Pancreas (tissue), 10 donors: Measurements from ENCODE around the gene TMEM131. TPM values are rescaled to one million over a fixed set of nuclear protein-coding genes. Genes with fewer than 3 reads are reported as not detected.

ENCODE experiments used
- ATAC-seq, 4 donors: fragments of 200-7000 bp; cut with Tn5 transposase; one replicate each; pipeline versions ENCODE4 v1.8.0 to v1.9.1; 2020; ENCODE audit warnings: mild to moderate bottlenecking in 4 of 4, moderate library complexity in 4 of 4
- DNase-seq, 6 donors: peaks; one replicate each; pipeline ENCODE4 v3.0.0-alpha.2; 2020
- FAIRE-seq: peaks from 2 replicates; lab custom pipeline; 2012; peaks lifted over from hg19 to GRCh38; lab: Jason Lieb, UNC
- H3K27ac ChIP-seq, 4 donors: fragments of 200-600 bp; sonication (generic); 1 replicate in 3 of 4; 2 replicates in 1 of 4; pipeline versions ENCODE4 v1.5.0 to v1.8.0; 2020
- H3K27me3 ChIP-seq, 4 donors: fragments of 200-600 bp; one replicate each; pipeline ENCODE4 v1.8.0; 2021
- H3K36me3 ChIP-seq, 3 donors: fragments of 200-600 bp; sonication (generic) in 1 of 3; one replicate each; pipeline versions ENCODE4 v1.5.0 to v1.8.0; 2020 to 2021
- H3K4me1 ChIP-seq, 3 donors: fragments of 200-600 bp; one replicate each; pipeline ENCODE4 v1.8.0; 2021
- H3K4me3 ChIP-seq, 4 donors: fragments of 200-600 bp; sonication (generic) in 2 of 4; one replicate each; pipeline versions ENCODE4 v1.5.0 to v1.8.0; 2020 to 2021
- H3K9me3 ChIP-seq, 4 donors: fragments of 200-600 bp; one replicate each; pipeline ENCODE4 v1.8.0; 2021
- WGBS, 2 donors: extraction: QIAGEN DNeasy Blood & Tissue Kit; methylation state at CpG; one replicate each; pipeline ENCODE4 v1.1.7; 2013; 5-methylcytosine and 5-hydroxymethylcytosine counted together
- intact Hi-C, 3 donors: fragments of 100-400 bp; cut with DNase I; formaldehyde crosslinking; loops; one replicate each; pipeline versions ENCODE4 v1.11.1 to v1.14.2; 2022
- polyA plus RNA-seq, 2 donors: library from polyadenylated mRNA; stranded (reverse); fragments of 200-250 nt; gene quantifications; one replicate each; pipeline ENCODE4 v1.2.3, GENCODE V29; 2013
- total RNA-seq, 6 donors: library from RNA; stranded (reverse); fragmentation: NEBNext Ultra II Directional in 4 of 6; extraction: Animal tissue kit (Norgen Biotek cat#: 25700) in 4 of 6; gene quantifications; one replicate each; pipeline versions ENCODE4 v1.2.1 to v1.2.4, GENCODE V29; 2021 to 2023
- TF ChIP-seq, protein P1 (sequence below), 4 donors: fragments of 200-600 bp; sonication (generic) in 3 of 4; IDR thresholded peaks; one replicate each; pipeline versions ENCODE4 v1.5.0 to v1.8.0; 2021; ENCODE audit warnings: antibody characterized with exemption in 4 of 4
- donor health status: healthy with polysubstance abuse.
- donor health status: DM: no; HTN: no; CAD: no; lungs with moderate emphysema.
- donor health status: DM: no; HTN: no; CAD: no.
- donor health status: control.
- donor health status: control.
- donor health status: Bipolar disorder and iron deficiency.
- donor health status: DM: yes; HTN: yes; CAD: no.
- donor health status: DM: no; HTN: no; CAD: no.
- donor health status: DM: no; HTN: no; CAD: no.
- donor health status: DM: yes; HTN: yes; CAD: no.

Gene TMEM131
- total and polyA plus RNA-seq, 8 donors, result 8.1 to 26.5 (median 19.4) TPM

DNA sequence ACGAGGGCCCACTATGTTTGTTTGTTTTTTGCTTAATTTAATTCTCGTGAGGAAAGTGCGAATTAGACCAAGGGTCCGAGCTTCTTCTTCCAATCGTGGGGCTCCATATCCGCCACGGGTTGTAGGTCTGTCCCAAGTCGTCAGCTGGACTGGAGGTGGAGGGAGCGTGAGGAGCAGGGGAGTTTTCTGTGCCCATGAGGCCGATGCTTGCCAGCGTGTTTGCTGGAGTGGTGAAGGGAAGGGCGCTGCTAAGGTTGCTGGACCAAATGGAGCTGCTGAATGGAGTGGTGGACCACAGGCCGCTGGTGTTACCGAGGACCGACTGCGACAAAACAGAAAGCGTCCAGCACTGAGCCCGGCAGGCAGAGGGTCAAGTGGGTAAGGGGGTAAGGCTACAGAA lies 238.7 kb downstream of the TMEM131 start:
- TF ChIP-seq, protein P1, sequence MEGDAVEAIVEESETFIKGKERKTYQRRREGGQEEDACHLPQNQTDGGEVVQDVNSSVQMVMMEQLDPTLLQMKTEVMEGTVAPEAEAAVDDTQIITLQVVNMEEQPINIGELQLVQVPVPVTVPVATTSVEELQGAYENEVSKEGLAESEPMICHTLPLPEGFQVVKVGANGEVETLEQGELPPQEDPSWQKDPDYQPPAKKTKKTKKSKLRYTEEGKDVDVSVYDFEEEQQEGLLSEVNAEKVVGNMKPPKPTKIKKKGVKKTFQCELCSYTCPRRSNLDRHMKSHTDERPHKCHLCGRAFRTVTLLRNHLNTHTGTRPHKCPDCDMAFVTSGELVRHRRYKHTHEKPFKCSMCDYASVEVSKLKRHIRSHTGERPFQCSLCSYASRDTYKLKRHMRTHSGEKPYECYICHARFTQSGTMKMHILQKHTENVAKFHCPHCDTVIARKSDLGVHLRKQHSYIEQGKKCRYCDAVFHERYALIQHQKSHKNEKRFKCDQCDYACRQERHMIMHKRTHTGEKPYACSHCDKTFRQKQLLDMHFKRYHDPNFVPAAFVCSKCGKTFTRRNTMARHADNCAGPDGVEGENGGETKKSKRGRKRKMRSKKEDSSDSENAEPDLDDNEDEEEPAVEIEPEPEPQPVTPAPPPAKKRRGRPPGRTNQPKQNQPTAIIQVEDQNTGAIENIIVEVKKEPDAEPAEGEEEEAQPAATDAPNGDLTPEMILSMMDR (IDR thresholded peaks at IDR 0.05), result no peak
- H3K27ac ChIP-seq, result no peak overlapping the region
- intact Hi-C loops, result no loop called here
- H3K4me3 ChIP-seq, result no peak overlapping the region
- peaks cover 0 to 52% (median 7%) of the 10 kb centered on the region in 3 donors for H3K36me3 ChIP-seq
- H3K4me1 ChIP-seq, result no peaks in the 10 kb centered on the region
- H3K27me3 ChIP-seq, result no peaks in the 10 kb centered on the region
- no peaks in the 10 kb centered on the region for H3K9me3 ChIP-seq
- WGBS, 2 donors, result 90 to 94% methylated on average over 18 of the region's 18 CpGs
- FAIRE-seq (no peak), DNase-seq (no peak), ATAC-seq (no peak)

DNA sequence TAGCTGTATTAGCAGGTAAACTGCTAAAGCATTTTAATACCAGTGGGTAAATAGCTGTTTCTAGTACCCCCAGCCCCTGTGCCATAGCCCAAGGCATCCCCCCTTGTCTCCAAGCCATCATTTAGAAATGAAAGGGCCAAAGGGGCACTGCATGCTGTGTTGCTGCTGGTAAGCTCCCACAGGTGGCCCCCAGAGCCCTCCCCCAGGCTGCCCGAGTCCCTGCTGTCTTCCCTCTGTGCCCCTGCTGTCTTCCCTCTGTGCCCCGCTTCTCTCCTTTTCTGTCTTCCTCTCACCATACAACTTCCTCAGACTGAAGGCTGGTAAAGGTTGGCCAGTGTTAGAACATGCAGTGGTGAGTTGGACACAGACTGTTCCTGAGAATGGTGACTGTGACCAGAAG lies 240.3 kb downstream of the TMEM131 start:
- no peak for ATAC-seq
- intact Hi-C loops, result no loop called here

DNA sequence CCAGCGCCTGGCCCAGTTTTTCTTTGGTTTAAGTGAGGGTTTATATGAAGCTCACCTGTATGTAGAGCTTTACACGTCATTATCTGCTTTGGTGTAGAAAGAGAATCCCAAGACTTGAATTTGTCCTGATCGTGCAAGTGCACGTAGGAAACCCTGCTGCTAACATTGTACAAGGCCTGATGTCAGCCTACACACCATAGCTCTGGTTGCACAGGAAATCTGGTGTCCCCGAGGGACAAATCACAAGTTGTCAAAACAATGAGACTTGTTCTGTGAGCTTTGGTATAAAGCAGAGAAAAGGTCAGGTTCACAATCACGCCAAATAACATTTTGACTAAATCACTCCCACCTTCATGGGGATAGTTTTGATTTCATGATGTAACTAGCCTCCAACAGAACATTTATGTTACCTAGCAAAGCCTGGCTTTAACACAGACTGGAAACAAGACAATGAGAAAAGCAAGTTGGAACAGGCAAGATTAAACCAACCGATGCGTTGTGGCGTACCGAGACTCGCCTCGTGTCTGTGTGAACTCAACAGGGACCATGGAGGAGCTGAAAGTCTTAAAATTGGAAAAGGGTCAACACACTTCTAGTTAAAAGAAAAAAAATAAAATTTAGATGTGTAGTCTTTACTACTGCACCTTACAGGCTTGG lies 240.9 kb downstream of the TMEM131 start:
- TF ChIP-seq, protein P1 (IDR thresholded peaks at IDR 0.05), result no peak
- Histone ChIP-seq H3K27me3 (no peaks in the 10 kb centered on the region), H3K27ac (no peak overlapping the region), H3K9me3 (no peaks in the 10 kb centered on the region), H3K4me3 (no peak overlapping the region), H3K4me1 (no peaks in the 10 kb centered on the region), H3K36me3 (peaks cover 0 to 36% (median 7%) of the 10 kb centered on the region in 3 donors)
- FAIRE-seq (no peak), ATAC-seq (no peak), DNase-seq (no peak)
- 94% methylated on average over 12 of the region's 12 CpGs for WGBS, 2 donors
- intact Hi-C loops, result no loop called here

More for the DNA sequence above, 240.3 kb downstream of the TMEM131 start:
- Histone ChIP-seq H3K4me3 (no peak overlapping the region), H3K9me3 (no peaks in the 10 kb centered on the region), H3K36me3 (peaks cover 0 to 41% (median 7%) of the 10 kb centered on the region in 3 donors), H3K27ac (no peak overlapping the region), H3K27me3 (no peaks in the 10 kb centered on the region), H3K4me1 (no peaks in the 10 kb centered on the region)
- TF ChIP-seq, protein P1 (IDR thresholded peaks at IDR 0.05), result no peak
- FAIRE-seq, result no peak
- WGBS, 2 donors, result 94 to 95% methylated on average over 2 of the region's 2 CpGs
- no peak for DNase-seq

DNA sequence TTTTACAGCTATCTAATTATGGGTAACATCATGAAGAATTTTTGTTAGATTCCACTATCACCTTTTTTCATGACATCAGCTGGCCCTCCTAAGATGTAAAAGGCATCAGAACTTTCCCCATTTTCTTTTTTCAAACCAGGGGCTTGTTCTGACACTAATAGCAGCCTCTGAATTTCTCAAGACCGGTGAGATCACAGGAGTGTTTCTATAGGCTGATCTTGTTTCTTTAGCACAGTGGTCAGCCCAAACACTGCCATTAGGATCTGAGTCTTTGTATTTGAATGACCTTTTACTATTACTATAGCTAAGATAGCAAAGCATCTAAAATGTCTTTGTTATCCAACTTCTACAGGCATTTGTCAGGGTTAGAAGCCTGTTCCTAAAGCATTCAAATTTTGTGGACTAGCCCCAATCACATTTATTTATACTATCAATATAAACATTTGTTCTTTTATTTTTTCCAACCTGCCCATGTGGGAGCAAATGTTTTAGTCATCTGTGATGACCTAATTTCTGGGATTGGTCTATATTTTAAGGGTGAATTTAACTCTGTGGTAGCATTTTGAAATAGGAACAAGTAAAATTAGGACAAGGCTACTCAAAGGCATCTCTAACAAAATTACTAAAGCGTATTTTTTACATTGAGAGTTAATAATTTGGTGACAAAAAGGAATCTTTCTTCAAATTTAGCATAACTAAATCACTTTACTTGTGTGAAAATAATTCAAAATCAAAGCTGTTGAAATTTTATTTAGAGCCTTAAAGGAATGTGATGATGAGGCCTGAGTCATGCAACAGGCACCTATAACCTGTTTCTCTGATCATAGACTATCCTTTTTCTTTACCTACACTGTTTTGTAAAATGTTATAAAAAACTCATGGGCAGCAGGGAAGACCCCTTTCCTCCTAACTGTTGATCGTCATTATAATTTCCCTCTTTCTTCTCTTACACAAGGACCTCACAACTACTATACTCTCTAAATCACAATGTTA lies 243.1 kb downstream of the TMEM131 start:
- H3K4me3 ChIP-seq, result no peak overlapping the region
- TF ChIP-seq, protein P1 (IDR thresholded peaks at IDR 0.05), result no peak
- no peaks in the 10 kb centered on the region for H3K27me3 ChIP-seq
- no peak for DNase-seq
- intact Hi-C loops, result no loop called here
- ATAC-seq, result no peak
- peaks cover 0 to 24% (median 0%) of the 10 kb centered on the region in 3 donors for H3K36me3 ChIP-seq
- H3K27ac ChIP-seq, result no peak overlapping the region
- no peaks in the 10 kb centered on the region for H3K4me1 ChIP-seq
- no peaks in the 10 kb centered on the region for H3K9me3 ChIP-seq
- FAIRE-seq, result no peak
- 93 to 97% methylated on average over 3 of the region's 3 CpGs for WGBS, 2 donors
